Fibroblast of lung (primary cell): ENCODE data around the gene ASPRV1. TPM values are rescaled to one million over a fixed set of nuclear protein-coding genes. Genes with fewer than 3 reads are reported as not detected.
A peak's percentile ranks its signal among the peaks of the same experiment; 100 is the strongest.

Experiments
- DNase-seq, 2 donors: peaks; one replicate each; pipeline versions ENCODE4 v3.0.0 to v3.0.0-alpha.2; 2010; ENCODE audit warnings: low read depth in 2 of 2
- H2AFZ ChIP-seq: 2 replicates; pipeline ENCODE4 v1.5.1; 2012; ENCODE audit warnings: low read length, control low read depth, inconsistent platforms
- H3K27ac ChIP-seq: 2 replicates; pipeline ENCODE4 v1.5.1; 2011; ENCODE audit warnings: low read length, control low read depth; ENCODE audit not compliant: insufficient read depth
- H3K27me3 ChIP-seq: 2 replicates; pipeline ENCODE4 v1.5.1; 2011; ENCODE audit warnings: mild to moderate bottlenecking, low read length; ENCODE audit not compliant: control insufficient read depth, insufficient read depth
- H3K36me3 ChIP-seq: 2 replicates; pipeline ENCODE4 v1.5.1; 2011; ENCODE audit warnings: low read length; ENCODE audit not compliant: control insufficient read depth, insufficient read depth
- H3K4me1 ChIP-seq: 2 replicates; pipeline ENCODE4 v1.5.1; 2011; ENCODE audit warnings: low read length; ENCODE audit not compliant: control insufficient read depth, insufficient read depth; ENCODE audit errors: extremely low read depth
- H3K4me2 ChIP-seq: 2 replicates; pipeline ENCODE4 v1.5.1; 2011; ENCODE audit warnings: low read length, control low read depth; ENCODE audit not compliant: insufficient read depth; ENCODE audit errors: extremely low read depth
- H3K4me3 ChIP-seq, 4 experiments: fragments of 200-600 bp in 1 of 4; sonication (generic) in 1 of 4; replicated peaks in 1 of 4; 2 replicates each; pipeline ENCODE4 v1.5.1; 2011 to 2016; ENCODE audit warnings: low read length in 4 of 4, low read depth in 3 of 4, mild to moderate bottlenecking in 3 of 4, control low read depth in 2 of 4, inconsistent platforms in 1 of 4, mixed read lengths in 1 of 4; ENCODE audit not compliant: insufficient read depth in 1 of 4; ENCODE audit errors: control extremely low read depth in 1 of 4
- H3K79me2 ChIP-seq: 2 replicates; pipeline ENCODE4 v1.5.1; 2012; ENCODE audit warnings: mild to moderate bottlenecking, low read length, inconsistent platforms; ENCODE audit not compliant: control insufficient read depth, insufficient read depth
- H3K9ac ChIP-seq: 2 replicates; pipeline ENCODE4 v1.5.1; 2011; ENCODE audit warnings: mild to moderate bottlenecking, low read length, control low read depth; ENCODE audit not compliant: insufficient read depth
- H3K9me3 ChIP-seq: 2 replicates; pipeline ENCODE4 v1.5.1; 2012; ENCODE audit warnings: low read depth, low read length; ENCODE audit not compliant: control insufficient read depth, insufficient read depth
- H4K20me1 ChIP-seq: 2 replicates; pipeline ENCODE4 v1.5.1; 2011; ENCODE audit warnings: low read length; ENCODE audit not compliant: control insufficient read depth, insufficient read depth; ENCODE audit errors: extremely low read depth
- CTCF ChIP-seq, 2 donors: IDR thresholded peaks in 1 of 2; conservative IDR thresholded peaks in 1 of 2; 1 replicate in 1 of 2; 2 replicates in 1 of 2; pipeline ENCODE4 v1.5.1; 2011 to 2012; ENCODE audit warnings: low read length in 2 of 2, control low read depth in 1 of 2, inconsistent platforms in 1 of 2, low read depth in 1 of 2, mild to moderate bottlenecking in 1 of 2
- EZH2 ChIP-seq: IDR thresholded peaks from 2 replicates; pipeline ENCODE4 v1.5.1; 2012; ENCODE audit warnings: low read length, control low read depth, mild to moderate bottlenecking; ENCODE audit errors: missing control alignments
- polyA plus RNA-seq, 2 donors: library from polyadenylated mRNA; depleted of rRNA in 1 of 2; stranded (reverse) in 1 of 2; unstranded in 1 of 2; fragments of >200 nt; gene quantifications; 2 replicates each; pipeline ENCODE4 v1.2.1, GENCODE V29; 2011 to 2012; ENCODE audit warnings: missing spikeins in 1 of 2
- total RNA-seq: library from RNA; depleted of rRNA; stranded (reverse); fragments of >200 nt; gene quantifications from 2 replicates; pipeline ENCODE4 v1.2.1, GENCODE V29; 2014

The ASPRV1 gene
- total and polyA plus RNA-seq, 2 donors (not counting 1 experiment from before 2014, with no cell fraction given): 0.08 to 0.33 TPM

GRCh38 chr2:69923116-69923515 lies 38.3 kb downstream of the ASPRV1 start:
- H3K9ac ChIP-seq: no peak overlapping the region
- no peak for TF ChIP-seq CTCF (conservative IDR thresholded peaks at IDR 0.05 in 1 of 2, IDR thresholded peaks at IDR 0.05 in 1 of 2; ENCODE audit: low read depth in 1 of 2, low read length in 2 of 2)
- H4K20me1 ChIP-seq: no peaks in the 10 kb centered on the region
- no peaks in the 10 kb centered on the region for H3K36me3 ChIP-seq
- no peak for DNase-seq
- no peak overlapping the region for H3K4me2 ChIP-seq
- peaks cover under 1% of the 10 kb centered on the region for H3K4me1 ChIP-seq
- H3K27me3 ChIP-seq: no peaks in the 10 kb centered on the region
- H3K27ac ChIP-seq: no peak overlapping the region
- no peak overlapping the region for H3K4me3 ChIP-seq
- no peaks in the 10 kb centered on the region for H3K9me3 ChIP-seq
- no peak overlapping the region for H2AFZ ChIP-seq
- no peaks in the 10 kb centered on the region for H3K79me2 ChIP-seq

- no peak for TF ChIP-seq CTCF (conservative IDR thresholded peaks at IDR 0.05 in 1 of 2, IDR thresholded peaks at IDR 0.05 in 1 of 2; ENCODE audit: low read depth in 1 of 2, low read length in 2 of 2)
- TF ChIP-seq EZH2: no peak
- Histone ChIP-seq H4K20me1 (no peaks in the 10 kb centered on the region), H3K4me3 (no peak overlapping the region), H3K4me1 (peaks cover 5% of the 10 kb centered on the region), H3K36me3 (peaks cover 2% of the 10 kb centered on the region), H3K9ac (no peak overlapping the region), H2AFZ (no peak overlapping the region), H3K79me2 (no peaks in the 10 kb centered on the region), H3K4me2 (no peak overlapping the region), H3K27ac (peak overlapping the region; percentile 46), H3K9me3 (no peaks in the 10 kb centered on the region), H3K27me3 (no peaks in the 10 kb centered on the region)
- no peak for DNase-seq
Observed at GRCh38 chr2:69918401-69918800, 43.0 kb downstream of the ASPRV1 start.

- peak overlapping the region; percentile 44 for H3K4me2 ChIP-seq
- peak overlapping the region; percentile 46 for H3K27ac ChIP-seq
- peak overlapping the region; percentile 60 for H2AFZ ChIP-seq
- H3K9ac ChIP-seq: no peak overlapping the region
- H3K4me1 ChIP-seq: peaks cover 5% of the 10 kb centered on the region
- H3K36me3 ChIP-seq: peaks cover 2% of the 10 kb centered on the region
- H4K20me1 ChIP-seq: no peaks in the 10 kb centered on the region
- DNase-seq: peak; percentile 88 to 90
- no peaks in the 10 kb centered on the region for H3K79me2 ChIP-seq
- no peak for TF ChIP-seq CTCF (conservative IDR thresholded peaks at IDR 0.05 in 1 of 2, IDR thresholded peaks at IDR 0.05 in 1 of 2; ENCODE audit: low read depth in 1 of 2, low read length in 2 of 2)
- TF ChIP-seq EZH2: no peak
- peak overlapping the region in 1 of 4 experiments; percentile 81 for H3K4me3 ChIP-seq
- no peaks in the 10 kb centered on the region for H3K27me3 ChIP-seq
- no peaks in the 10 kb centered on the region for H3K9me3 ChIP-seq
Observed at GRCh38 chr2:69917852-69918251, 43.6 kb downstream of the ASPRV1 start.
